Activated CD8-positive, alpha-beta memory T cell treated with anti-CD3 and anti-CD28 coated beads, Interleukin-2, amount 50 U/mL, for 1 hour (primary cell): ENCODE results near the gene XPOT.

Experiments
- DNase-seq: peaks from one replicate; pipeline ENCODE4 v3.0.0-alpha.2; 2020; ENCODE audit errors: extremely low read depth

XPOT gene

GRCh38 chr12:64469455-64470142 lies 65.4 kb downstream of the XPOT start:
- no peak for DNase-seq

GRCh38 chr12:64470495-64470894 lies 66.3 kb downstream of the XPOT start:
- no peak for DNase-seq

- DNase-seq: no peak
Observed at GRCh38 chr12:64473176-64473575, 69.0 kb downstream of the XPOT start.

DNA sequence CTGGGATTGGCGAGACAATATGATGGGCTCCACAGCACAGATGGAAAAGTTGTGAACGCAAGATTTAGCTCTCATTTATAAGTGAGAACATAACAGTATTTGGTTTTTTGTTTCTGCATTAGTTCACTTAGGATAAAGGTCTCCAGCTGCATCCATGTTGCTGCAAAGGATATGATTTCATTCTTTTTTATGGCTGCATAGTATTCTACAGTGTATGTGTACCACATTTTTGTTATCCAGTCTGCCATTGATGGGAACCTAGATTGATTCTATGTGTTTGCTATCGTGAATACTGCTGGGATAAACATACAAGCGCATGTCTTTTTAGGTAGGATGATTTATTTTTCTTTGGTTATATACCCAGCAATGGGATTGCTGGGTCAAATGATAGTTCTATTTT lies 71.3 kb downstream of the XPOT start:
- no peak for DNase-seq

DNA sequence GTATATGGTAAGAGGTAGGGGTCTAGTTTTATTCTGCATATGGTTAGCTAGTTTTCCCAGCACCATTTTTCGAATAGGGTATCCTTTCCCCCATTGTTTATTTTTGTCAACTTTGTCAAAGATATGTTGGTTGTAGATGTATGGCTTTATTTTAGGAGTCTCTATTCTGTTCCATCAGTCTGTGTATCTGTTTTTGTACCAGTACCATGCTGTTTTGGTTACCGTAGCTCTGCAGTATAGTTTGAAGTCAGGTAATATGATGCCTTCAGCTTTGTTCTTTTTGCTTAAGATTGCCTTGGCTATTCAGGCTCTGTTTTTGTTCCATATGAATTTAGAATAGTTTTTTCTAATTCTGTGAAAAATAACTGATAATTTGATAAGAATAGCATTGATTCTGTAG lies 72.7 kb downstream of the XPOT start:
- DNase-seq: no peak

- DNase-seq: no peak
Observed at GRCh38 chr12:64478661-64479060, 74.5 kb downstream of the XPOT start.

DNA sequence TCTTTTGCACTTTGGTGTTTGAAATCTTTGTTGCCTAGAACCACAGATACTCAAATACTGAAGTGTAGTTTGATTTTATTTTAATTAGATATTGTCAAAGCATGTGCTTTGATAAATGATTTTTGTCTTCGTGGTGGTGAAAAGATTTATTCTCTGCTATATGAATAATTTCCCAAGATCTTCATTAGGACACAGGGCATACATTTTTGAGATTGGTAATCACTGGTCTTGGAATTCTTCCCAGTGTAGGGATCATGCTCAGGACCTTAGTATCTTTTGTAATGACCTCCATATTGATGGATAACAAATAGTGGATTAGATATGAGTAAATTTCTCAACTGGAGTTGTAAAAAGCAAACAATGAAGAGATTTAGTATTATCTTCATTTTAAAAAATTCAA lies 76.0 kb downstream of the XPOT start:
- DNase-seq: no peak

GRCh38 chr12:64486657-64487056 lies 82.5 kb downstream of the XPOT start:
- no peak for DNase-seq

GRCh38 chr12:64491718-64492117 lies 87.5 kb downstream of the XPOT start:
- no peak for DNase-seq

GRCh38 chr12:64493513-64493912 lies 89.3 kb downstream of the XPOT start:
- no peak for DNase-seq

DNA sequence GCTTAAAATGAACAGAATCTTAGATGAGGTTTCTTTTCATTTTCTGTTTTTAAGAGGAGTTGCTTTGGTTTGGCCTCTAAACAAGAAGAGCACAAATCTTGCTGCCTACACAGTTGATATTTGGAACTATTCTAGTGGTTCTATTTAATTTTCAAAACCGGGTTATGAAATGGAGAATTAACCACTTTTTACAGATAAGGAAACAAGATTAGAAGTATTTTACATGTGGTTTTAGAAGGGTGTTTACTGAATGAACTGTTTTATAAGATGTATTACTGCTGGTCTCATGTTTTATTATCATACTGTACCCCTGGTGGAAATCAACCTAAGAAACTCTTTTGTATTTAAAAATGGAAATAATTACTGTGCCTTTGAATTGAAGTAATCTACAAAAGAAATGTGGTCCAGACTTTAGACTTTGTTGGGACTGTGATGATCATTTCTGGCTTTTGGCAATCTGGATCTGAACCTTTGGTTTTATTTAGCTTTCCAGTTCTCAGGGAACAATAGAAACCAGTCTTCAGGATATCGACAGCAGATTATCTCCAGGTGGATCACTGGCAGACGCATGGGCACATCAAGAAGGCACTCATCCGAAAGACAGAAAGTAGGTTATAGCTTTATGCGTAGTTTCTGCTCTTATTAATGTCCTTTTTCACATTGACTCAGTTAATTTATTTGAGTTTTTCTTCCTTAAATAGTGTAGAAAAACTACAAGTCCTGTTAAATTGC lies 91.0 kb downstream of the XPOT start:
- no peak for DNase-seq

DNA sequence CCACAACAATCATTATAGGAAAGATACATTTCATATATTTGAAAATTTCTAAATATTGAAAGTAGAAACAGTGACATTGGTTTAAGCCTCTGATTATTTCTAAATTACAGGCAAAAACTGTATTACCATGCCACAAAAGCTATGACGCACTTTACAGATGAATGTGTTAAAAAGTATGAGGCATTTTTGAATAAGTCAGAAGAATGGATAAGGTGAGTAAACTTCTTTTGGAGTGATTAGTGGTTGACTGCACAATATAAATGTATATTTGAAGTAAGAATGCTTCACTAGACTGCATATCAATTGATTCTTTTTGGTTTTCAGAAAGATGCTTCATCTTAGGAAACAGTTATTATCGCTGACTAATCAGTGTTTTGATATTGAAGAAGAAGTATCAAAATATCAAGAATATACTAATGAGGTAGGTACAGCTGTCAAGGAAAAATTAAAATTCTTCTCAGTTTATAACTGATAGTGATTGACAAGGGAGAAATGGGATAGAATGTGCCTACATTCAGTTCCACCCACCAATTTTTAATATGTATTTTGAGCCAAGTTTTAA lies 92.7 kb downstream of the XPOT start:
- no peak for DNase-seq

- no peak for DNase-seq
Observed at GRCh38 chr12:64497484-64497883, 93.3 kb downstream of the XPOT start.

- DNase-seq: no peak
Observed at GRCh38 chr12:64497903-64498302, 93.7 kb downstream of the XPOT start.

- no peak for DNase-seq
Observed at GRCh38 chr12:64500394-64500793, 96.2 kb downstream of the XPOT start.
